NCI-H345 (cell line): ENCODE data around the gene DAB1.
A peak's percentile ranks its signal among the peaks of the same experiment; 100 is the strongest.

Source experiments
- DNase-seq: peaks from one replicate; lab custom pipeline; 2025; lab: John Stamatoyannopoulos, UW

DAB1 gene

GRCh38 chr1:56975446-56975845 is 448.4 kb downstream of the DAB1 start:
- no peak for DNase-seq

- no peak for DNase-seq
Observed at GRCh38 chr1:56973923-56974742, 449.7 kb downstream of the DAB1 start.

DNA sequence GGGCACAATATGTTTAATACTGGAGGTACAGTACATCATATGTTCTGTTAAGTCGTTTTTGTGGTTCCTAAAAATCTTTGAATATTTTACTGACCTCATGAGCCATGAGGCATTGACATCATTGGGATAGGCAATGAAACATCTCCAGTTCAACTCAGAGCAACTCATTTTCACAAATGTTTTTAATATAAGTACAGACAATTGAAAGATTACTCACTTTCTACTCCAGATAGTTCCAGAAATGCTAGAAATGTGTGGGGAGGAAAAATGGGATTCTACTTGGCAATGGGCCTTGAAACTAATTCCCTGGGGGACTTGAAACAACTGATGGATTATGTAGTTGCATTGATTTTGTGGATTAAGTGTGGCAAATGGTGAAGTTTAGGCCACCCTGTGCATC is 450.9 kb downstream of the DAB1 start:
- DNase-seq: no peak

DNA sequence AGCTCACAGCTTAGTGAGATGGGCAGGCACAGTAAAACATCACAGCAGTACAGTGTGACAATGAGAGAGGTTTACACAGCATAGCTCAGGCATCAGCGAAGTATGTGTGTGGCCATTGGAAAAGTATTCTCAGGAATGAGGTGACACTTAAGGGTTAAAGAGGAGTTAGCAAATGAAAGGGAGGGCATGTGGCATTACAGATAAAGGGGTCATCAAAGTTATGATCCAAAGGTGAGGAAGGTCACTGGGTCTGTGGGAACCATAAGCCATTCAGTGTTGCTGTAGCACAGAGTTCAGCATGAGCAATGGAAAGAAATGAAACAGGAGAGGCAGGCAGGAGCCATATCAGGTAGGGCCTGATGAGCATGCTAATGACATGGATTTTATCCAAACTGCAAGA is 453.6 kb downstream of the DAB1 start:
- DNase-seq: no peak

DNA sequence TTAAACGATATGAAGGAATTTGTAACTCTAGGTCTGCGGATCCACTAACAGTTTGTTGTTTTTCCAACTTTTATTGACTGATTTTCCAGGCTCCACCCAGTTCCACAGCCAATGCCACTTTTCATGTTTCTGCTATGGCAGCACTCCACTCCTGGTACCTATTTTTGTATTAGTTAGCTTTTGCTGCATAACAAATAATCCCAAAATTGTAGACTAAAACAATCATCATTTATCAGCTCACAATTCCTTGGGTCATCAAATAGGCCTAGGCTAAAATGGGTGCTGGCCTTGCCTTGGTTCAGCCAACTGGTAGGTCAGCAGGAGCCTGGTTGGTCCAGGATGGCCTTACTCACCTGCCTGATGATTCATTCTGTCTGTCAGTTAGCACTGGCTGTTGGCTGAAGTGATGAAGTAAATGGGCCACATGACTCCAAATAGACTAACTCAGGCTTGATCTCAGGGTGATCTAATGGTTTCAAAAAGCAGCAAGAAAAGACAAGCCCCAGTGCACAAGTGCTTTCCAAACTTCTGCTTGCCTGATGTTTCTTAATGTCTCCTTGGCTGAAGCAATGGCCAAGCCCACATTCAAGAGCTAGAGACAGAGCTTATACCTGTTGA is 454.9 kb downstream of the DAB1 start:
- no peak for DNase-seq

- DNase-seq: peak; percentile 4
Observed at GRCh38 chr1:56967900-56968832, 455.7 kb downstream of the DAB1 start.

- no peak for DNase-seq
Observed at GRCh38 chr1:56967355-56967754, 456.5 kb downstream of the DAB1 start.

DNA sequence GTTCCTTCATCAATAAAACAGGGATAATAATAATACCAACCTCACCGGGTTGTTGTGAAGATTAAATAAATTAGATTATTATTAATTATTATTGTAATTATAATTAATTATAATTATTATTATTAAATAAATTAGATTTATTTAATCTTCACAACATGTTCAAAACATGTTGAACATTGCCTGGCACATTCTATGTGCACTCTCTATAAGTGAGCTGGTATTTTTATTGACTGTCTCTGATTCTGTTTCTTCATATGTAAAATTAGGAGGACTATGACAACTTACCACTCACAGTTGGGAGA is 457.2 kb downstream of the DAB1 start:
- no peak for DNase-seq

DNA sequence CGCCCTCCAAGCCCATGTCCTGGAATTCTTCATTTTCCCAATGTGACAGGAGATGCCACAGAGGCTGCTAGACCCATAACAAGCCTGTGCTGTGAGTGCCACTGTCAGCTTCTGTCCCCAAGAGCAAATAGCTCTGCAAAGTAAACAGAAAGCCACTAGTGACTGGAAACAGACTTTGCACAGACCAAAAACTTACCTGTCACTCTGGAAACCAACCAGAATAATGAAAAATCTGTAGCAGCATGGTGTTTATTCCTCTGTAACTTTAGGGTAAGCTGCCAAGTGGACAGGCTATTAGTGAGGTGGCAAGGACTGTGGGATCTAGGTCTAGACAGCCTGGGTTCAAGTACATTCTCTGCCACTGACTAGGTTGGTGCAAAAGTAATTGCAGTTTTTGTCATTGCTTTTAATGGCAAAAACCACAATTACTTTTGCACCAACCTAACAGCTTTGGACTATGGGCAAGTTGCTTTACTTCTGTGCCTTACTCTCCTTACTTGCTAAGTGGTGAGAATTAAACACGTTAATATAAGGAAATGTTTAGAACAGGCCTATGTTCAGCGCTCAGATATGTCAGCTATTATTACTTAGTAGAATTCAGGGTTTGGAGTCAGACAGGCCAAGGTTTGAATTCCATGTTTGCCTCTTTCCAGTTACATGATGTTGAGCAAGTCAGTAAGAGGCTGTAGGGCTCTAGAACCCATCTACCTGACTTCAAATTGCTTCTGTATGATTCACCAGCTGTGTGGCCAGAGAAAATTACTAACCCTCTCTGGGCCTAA is 457.8 kb downstream of the DAB1 start, which contains the start of gene C8B:
Gene C8B, minus strand, starts transcription at position 100 of the 782 bp plus-strand sequence. Its CDS starts 67 bp downstream, at position 33.
- no peak for DNase-seq

- no peak for DNase-seq
Observed at GRCh38 chr1:56965191-56965590, 458.7 kb downstream of the DAB1 start.

GRCh38 chr1:56964349-56965017 is 459.4 kb downstream of the DAB1 start:
- DNase-seq: no peak

GRCh38 chr1:56963667-56964066 is 460.2 kb downstream of the DAB1 start:
- no peak for DNase-seq

GRCh38 chr1:56961426-56961825 is 462.4 kb downstream of the DAB1 start:
- DNase-seq: no peak

GRCh38 chr1:56958526-56958925 is 465.3 kb downstream of the DAB1 start:
- no peak for DNase-seq

DNA sequence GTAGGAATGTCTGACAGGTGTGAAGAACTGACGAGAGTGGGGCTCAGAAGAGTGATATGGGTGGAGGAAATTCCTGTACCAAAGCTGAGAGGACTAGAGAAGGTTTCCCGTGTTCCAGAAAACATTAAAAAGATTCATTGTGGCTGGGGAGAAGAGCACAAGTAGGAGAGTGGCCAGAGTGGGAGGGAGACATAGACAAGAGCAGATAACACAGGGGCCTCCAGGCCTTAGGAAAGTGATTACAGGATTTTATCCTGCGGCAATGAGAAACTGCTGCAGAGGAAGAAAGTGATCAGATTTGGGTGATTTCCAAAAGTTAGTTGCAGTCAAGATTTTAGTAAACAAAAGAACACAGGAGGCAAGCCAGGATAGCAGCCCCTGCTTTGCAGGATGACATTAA is 465.9 kb downstream of the DAB1 start:
- DNase-seq: no peak

DNA sequence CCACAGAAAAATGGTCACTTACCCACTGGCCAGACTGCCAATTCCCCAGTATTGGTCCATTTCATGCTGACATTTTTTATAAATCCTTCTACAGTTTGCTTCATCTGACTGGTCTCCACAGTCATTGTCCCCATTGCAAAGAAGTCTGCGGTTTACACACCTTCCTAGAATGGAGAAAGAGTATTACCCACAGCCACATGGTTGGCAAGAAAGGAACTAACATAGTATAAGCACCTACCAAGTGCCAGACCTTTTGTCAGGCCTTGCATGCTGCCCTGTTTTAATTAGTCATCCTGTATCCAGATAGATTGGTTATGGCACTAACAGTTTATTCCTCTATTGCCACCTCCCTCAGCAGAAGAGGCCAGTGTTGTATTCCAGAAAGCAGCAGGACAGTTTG is 469.2 kb downstream of the DAB1 start:
- no peak for DNase-seq

GRCh38 chr1:56953386-56953785 is 470.5 kb downstream of the DAB1 start:
- no peak for DNase-seq

DNA sequence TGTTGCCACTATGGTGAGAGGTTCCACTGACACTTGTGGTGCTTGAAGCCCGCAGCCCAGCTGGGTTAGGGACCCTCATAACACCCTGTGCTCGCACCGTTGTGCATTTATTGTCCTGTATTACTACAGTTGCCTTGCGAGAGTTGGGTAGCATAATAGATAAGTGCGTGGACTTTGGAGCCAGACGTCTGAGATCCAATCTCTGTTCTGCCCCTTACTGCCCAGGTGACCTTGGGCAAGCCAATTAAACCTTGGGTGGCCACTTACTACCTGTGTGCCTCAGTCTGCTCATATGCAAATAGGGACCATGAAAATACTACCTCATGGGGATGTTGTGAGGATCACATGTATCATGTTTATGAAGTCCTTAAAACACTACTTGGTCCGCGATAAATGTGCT is 471.4 kb downstream of the DAB1 start:
- no peak for DNase-seq

DNA sequence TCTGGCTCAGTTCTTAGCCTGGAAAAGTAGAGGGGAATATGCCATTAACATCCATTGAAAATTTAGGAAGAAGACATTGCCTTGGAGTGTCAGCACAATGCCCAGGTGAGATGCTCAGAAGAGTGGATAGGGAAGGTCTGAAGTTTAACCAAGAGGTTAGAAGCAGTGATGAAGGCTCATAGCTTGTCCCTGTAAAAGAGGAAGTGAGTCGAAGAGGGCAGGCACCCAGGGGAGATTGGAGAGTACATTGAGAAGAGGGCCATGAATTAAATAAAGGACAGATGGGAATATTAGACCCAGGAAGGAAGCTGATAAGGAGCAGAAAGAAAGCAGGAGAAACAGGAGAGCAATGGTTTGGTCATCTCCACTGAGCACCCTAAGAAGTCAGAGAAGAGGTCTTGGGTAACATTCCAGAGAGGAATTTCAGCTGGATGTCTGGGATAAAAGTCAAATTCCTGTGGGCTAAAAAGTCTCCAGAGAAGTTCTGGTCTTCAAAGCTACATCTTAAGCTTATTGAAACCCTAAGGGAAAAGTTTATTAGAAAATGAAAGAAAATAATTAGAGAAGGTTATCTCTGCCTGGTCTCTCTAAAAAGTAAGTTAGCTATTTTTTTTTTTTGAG is 475.3 kb downstream of the DAB1 start:
- no peak for DNase-seq
